NCI-H226 (cell line): Measurements from ENCODE around the gene LFNG.

Experiments
- DNase-seq: peaks from one replicate; pipeline ENCODE4 v3.0.0-alpha.2; 2015

LFNG gene

GRCh38 chr7:2487586-2488271 lies 31.8 kb upstream of the LFNG start:
- DNase-seq, result no peak

- DNase-seq, result no peak
These were observed 31.3 kb upstream of the LFNG start for GRCh38 chr7:2488272-2488645.

- DNase-seq, result no peak
These were observed 30.9 kb upstream of the LFNG start for GRCh38 chr7:2488681-2489080.

GRCh38 chr7:2490181-2490651 lies 29.4 kb upstream of the LFNG start:
- no peak for DNase-seq

GRCh38 chr7:2492038-2492437 lies 27.5 kb upstream of the LFNG start:
- DNase-seq, result no peak

GRCh38 chr7:2493205-2494164 lies 26.1 kb upstream of the LFNG start:
- DNase-seq, result no peak

- no peak for DNase-seq
These were observed 25.1 kb upstream of the LFNG start for GRCh38 chr7:2494191-2495130.

DNA sequence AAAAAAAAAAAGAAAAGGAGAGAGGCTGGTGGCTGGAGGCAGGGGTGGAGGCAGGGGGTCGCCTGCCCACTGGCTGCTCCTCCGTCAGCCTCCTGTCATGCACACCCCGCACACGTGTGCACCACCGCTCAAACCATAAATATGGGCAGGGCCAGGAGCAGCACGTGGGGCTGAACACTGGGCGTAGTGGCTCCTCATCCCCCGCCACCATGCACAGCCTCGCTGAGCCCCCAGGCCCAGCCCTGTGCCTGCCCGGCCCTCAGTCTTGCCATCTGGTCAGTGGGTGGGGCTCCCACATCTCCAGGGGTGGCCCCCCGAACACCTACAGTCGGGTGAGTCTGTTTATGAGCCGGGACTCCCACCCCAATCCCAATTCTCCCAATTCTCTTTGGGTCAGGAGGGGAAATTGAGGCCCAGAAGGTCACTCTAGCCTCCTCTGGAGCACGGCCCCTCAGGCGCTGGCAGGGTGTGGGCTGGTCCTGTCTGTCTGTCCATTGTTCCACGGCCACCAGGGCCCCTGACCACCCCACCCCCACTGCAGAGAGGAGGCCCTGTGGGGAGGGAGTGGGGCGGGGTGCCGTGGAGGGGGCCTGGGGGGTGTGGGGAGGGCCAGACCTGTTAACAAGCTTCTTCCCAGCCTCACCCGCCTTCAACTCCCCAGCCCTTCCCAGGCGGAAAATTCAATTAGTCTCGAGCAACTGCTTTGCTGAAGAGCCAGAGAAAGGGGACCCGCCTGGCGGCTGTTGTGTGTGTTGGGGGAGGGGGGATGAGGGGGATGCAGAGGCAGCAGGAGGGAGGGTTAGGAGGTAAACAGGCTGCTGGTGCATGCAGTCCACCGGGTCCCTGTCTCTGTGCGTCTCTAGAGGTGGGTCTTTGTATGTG lies 23.9 kb upstream of the LFNG start:
- DNase-seq, result no peak

- no peak for DNase-seq
These were observed 23.2 kb upstream of the LFNG start for GRCh38 chr7:2496375-2496774.

DNA sequence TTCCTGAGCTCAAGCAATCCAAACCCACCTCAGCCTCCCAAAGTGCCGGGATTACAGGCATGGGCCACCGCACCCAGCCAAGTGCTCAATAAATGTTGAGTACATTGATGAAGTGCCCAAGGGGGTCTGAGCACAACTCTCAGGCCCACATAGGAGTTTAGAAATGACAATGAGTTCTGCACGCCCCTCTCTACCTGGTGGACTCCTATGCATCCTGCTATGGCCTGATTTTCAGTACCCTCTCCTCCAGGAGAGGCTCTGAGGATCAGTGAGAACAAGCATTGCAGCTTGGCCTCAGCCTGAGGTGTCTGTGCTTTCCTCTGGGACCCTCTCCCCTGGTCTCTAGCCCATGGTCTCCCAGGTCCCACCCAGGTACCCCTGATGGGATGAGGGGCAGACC lies 22.5 kb upstream of the LFNG start:
- no peak for DNase-seq

DNA sequence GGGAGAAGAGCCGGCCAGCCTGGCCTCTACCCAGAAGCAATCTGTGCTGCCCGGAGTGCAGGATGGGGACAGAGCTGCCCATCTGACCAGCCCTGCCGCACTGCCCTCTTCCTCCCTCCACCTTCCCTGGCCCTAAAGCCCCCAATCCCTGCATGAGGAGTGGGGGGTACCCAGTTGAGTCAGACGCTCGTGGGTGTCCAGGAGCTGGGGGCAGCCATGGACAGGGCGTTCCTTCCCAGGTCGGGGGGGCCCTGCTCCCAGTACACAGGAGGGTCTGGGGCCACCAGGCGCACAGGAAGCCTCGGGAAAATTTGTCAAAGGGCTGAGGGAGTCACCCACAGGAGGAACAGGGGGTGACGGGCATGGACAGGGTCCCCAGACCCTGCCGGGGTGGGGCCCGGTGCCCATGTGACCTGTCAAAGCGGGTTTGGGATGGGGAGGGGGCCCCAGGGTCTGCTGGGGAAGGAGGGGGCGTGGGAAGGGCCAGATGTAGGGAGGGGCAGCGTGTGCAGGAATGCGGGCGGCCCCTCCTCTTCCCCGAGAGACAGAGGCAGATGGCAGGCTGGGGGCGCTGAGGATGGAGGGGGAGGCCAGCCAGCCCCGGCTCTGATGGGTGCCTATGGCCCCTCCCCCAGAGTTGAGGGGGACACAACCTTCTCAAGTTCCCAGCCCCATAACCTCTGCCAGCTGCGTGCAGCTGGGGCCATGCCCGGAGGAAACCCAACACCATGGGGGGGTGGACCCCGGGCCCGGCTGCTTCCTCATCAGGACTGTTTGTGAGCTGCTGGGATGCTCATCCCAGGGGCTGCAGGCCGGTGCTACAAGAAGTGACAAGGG lies 21.9 kb upstream of the LFNG start:
- DNase-seq, result no peak

GRCh38 chr7:2498708-2499107 lies 20.9 kb upstream of the LFNG start:
- DNase-seq, result no peak

DNA sequence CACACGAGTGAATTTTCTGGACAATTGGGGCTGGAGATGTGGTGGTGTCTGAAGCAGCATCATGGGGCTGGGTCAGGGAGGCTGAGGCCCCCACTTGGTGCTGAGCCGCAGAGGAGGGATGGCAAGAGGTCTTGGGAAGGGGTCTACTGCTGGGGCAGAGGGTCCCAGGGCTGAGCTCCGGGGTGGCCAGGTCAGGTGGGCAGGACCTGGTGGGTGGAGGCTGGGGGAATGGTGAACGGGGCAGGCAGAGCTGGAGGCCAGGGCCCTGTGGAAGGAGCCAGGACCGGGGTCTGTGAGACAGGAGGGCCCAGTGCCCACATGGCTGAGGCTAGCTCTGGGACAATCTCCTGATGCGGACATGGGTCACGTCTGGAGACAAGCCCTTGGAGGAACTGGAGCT lies 20.4 kb upstream of the LFNG start:
- no peak for DNase-seq

- DNase-seq, result no peak
These were observed 19.7 kb upstream of the LFNG start for GRCh38 chr7:2499719-2500430.

- no peak for DNase-seq
These were observed 18.9 kb upstream of the LFNG start for GRCh38 chr7:2500701-2501100.

GRCh38 chr7:2501947-2502646 lies 17.5 kb upstream of the LFNG start:
- DNase-seq, result no peak

GRCh38 chr7:2502647-2502966 lies 17.0 kb upstream of the LFNG start:
- DNase-seq, result no peak

GRCh38 chr7:2503056-2503941 lies 16.3 kb upstream of the LFNG start:
- DNase-seq, result no peak
